ENCODE data around the gene PLCD3.

- TF ChIP-seq, protein P1, sequence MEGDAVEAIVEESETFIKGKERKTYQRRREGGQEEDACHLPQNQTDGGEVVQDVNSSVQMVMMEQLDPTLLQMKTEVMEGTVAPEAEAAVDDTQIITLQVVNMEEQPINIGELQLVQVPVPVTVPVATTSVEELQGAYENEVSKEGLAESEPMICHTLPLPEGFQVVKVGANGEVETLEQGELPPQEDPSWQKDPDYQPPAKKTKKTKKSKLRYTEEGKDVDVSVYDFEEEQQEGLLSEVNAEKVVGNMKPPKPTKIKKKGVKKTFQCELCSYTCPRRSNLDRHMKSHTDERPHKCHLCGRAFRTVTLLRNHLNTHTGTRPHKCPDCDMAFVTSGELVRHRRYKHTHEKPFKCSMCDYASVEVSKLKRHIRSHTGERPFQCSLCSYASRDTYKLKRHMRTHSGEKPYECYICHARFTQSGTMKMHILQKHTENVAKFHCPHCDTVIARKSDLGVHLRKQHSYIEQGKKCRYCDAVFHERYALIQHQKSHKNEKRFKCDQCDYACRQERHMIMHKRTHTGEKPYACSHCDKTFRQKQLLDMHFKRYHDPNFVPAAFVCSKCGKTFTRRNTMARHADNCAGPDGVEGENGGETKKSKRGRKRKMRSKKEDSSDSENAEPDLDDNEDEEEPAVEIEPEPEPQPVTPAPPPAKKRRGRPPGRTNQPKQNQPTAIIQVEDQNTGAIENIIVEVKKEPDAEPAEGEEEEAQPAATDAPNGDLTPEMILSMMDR (IDR thresholded peaks at IDR 0.05) = no peak
- peak; percentile 65 to 99 (median 96) for TF ChIP-seq POLR2A (IDR thresholded peaks at IDR 0.05)
- TF ChIP-seq POLR2AphosphoS5 (IDR thresholded peaks at IDR 0.05) = peak; percentile 100
These were observed 16.1 kb upstream of the PLCD3 start, which contains the start of gene HEXIM1 for GRCh38 chr17:45148183-45149036.

Measured in upper lobe of left lung (tissue), 4 donors.